NCI-H82 (cell line): Measurements from ENCODE around the gene PTGDR2.
"Not testable (repeated sequence)": the region's sequence is repeated elsewhere in the genome, so short reads cannot be mapped to it uniquely, and the experiment has no call there.

ENCODE experiments used
- DNase-seq: peaks from one replicate; lab custom pipeline; 2025; lab: John Stamatoyannopoulos, UW

The PTGDR2 gene

DNA sequence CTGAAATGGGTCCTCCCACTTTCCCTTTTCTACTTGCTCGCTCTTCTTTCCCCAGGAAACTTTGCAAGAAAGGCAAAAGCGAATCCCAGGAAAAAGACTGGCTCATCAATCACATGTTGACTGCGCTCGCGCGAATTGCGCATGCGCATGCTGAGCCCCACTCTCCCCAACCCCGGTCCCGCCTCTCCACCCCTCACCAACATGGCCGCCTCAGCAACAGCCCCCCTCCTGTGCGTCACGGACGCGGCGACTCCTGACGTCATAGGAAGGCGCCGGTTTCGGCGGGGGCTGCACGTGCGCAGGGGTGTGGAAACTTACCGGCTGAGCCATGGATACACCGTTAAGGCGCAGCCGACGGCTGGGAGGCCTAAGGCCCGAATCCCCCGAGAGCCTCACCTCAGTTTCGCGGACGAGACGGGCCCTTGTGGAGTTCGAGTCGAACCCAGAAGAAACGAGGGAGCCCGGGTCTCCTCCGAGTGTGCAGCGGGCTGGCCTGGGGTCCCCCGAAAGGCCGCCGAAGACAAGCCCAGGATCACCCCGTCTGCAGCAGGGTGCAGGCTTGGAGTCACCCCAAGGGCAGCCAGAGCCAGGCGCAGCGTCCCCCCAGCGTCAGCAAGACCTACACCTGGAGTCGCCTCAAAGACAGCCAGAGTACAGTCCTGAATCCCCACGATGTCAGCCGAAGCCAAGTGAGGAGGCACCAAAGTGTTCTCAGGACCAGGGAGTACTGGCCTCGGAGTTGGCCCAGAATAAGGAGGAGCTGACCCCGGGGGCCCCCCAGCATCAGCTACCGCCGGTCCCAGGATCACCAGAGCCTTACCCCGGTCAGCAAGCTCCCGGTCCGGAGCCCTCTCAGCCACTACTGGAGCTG lies 13.7 kb downstream of the PTGDR2 start, which contains the start of gene CCDC86:
TSS of gene CCDC86 (plus strand) at position 317 of the 871 bp plus-strand sequence. CDS start at position 329, 12 bp downstream.
- peak; percentile 94 for DNase-seq

- no peak for DNase-seq
Observed at GRCh38 chr11:60840470-60841430, 15.0 kb downstream of the PTGDR2 start.

- no peak for DNase-seq
Observed at GRCh38 chr11:60838132-60838531, 17.6 kb downstream of the PTGDR2 start.

DNA sequence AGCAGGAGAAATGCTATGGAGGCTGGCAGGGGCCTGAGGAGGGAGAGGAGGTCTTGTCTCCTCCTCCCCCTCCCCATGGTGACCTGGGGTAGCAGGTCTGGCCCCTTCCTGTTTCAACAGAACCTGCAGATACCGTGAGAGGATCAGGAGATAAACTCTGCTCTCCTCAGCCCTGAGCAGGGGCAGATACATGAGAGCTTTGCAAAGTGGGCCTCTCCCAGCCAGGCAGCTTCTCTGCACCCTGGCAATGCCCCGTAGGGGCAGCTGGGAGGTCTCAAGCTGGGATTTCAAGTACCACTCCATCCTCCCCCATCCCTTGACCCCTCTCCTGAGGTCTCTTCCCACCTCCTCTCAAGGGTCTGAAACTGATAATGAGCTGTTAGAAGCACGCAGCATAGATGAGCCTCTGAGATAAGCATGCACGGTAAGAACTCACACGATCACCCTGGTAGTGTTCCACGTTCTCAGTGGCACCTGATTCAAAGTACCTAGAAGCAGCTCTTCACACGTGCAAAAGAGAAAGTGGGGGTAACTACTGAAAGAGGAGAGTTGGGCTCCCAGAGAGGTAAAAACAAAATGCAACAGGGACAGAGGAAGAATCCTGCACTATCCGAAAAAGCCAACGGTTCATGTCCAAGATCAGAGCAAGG lies 18.8 kb downstream of the PTGDR2 start:
- no peak for DNase-seq

DNA sequence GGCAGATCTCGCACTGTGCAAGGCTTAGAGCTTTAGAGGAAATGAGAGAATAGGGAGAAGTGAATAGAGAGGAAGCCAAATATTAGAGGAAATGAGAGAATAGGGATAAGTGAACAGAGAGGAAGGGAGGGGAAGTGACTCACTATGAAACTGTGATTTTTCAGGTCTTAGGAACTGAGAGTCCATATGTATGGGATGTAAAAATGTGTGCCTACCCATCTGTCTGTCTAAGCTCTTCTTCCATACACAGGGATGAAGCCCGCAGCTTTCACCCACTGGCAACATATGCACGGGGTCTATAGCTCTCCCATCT lies 20.3 kb downstream of the PTGDR2 start:
- DNase-seq = no peak

DNA sequence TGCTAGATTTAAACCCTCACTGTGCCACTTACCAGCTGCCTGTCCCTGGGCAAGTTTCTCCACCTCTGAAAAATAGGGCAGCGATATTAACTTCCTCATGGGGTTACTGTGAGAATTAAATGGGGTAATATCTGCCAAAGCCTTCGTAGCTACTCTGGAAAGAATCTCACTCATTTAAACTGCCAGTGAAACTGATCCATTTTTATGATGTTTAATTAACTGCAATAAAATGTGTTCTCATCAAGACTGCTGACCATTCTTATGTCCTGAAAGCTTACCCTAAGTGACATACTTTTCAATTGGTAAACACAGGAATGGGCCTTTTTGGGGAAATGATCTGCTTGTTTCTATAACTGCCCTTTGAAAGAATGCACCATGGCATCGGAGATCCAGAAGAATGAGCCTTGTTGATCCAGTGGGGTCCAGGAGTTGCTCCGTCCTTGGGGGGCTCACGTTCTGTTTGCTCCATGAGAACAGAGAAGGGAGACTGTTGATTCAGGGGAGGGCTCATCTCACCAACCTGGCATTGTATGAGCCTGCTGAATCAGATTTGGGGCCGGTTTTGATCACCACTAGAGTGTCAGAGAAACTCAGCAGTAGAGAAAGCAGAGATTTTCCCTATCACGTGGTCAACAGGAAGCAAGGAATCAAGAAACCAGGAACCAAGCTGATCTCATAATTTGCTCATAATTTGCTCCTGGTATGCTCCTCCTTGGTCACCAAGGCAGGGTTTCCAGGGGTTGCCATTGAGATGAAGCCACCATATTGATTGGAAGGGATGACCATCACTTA lies 20.8 kb downstream of the PTGDR2 start:
- DNase-seq = no peak

DNA sequence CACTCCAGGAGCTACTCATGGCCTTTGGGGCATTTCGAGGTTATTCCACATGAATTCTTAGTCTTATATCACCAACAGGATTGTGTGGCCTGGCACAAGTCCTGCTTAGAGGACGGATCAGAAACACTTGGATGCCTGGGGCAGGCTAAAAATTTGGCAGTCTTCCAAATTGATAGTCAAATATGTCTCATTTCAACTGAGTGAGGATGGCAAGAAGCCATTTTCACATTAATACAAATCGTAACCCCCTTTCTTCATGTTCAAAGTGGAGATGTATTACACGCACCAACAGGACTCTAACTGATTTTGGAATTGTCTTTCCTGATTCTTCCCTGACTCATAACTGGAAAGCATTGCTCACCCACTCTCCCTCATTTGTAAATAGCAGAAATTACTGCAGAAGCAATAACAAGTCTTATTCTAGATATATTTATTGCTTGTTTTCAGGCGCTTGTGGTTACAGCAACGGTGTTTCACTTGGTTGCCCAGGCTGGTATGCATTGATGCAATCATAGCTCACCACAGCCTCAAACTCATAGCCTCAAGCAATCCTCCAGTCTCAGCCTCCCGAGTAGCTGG lies 24.2 kb downstream of the PTGDR2 start:
- no peak for DNase-seq

DNA sequence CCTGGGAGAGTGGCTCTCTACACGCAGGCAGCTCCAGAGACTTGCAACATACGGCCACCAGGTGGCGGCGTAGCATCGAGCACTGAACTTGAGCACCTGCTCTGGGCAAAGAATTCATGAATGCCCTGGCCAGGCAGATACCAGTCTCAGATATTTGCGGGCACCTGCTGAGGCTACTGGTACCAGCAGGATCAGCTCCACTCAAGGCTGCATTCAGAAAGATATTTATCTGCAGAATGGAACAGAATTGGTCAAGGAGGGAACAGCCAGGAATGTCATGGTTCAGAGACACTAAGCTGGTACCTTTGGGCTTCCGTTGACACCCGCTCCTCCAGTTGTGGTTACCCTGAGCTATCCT lies 24.6 kb downstream of the PTGDR2 start:
- DNase-seq = peak; percentile 78

- no peak for DNase-seq
Observed at GRCh38 chr11:60830478-60831142, 25.1 kb downstream of the PTGDR2 start.

GRCh38 chr11:60825790-60826189 lies 30.0 kb downstream of the PTGDR2 start:
- no peak for DNase-seq

- no peak for DNase-seq
Observed at GRCh38 chr11:60825118-60825517, 30.6 kb downstream of the PTGDR2 start.

GRCh38 chr11:60823745-60824306 lies 31.9 kb downstream of the PTGDR2 start:
- DNase-seq = not testable (repeated sequence)

DNA sequence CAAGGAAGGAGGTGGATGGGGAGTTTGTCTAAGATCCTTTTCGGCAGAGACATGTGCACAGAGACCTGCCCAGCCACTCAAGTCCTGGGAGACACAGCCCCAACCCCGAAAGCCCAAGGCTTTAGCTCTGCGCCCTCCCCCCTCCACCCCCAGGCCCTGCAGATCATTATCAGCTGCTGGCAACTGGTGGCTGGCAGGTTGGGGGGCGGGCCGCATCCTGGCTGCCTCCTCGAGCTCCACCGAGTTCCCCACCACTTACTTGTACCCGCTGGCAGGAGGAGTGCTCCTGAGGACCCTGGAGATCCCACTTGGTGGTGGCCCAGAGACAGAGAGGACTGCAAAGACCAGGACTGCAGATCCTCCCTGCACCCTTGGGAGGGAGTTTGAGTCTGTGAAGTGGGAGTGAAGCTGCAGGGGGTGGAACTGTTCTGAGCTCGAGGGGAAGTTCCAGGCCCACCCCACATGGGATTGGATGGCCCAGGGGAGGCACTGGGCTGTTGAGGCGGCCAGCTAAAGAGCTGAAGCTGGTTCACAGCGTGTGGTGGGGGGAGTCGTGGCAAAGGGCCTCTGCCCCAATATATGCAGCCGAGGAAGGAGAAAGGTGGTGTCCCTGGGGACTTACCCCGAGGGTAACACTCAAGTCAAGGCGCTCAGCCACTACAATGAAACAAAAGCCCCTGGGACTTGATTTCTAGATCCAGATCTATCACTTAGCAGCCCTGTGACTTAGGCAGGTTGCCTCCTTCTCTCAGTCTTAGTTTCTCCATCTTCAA lies 33.7 kb downstream of the PTGDR2 start:
- no peak for DNase-seq

DNA sequence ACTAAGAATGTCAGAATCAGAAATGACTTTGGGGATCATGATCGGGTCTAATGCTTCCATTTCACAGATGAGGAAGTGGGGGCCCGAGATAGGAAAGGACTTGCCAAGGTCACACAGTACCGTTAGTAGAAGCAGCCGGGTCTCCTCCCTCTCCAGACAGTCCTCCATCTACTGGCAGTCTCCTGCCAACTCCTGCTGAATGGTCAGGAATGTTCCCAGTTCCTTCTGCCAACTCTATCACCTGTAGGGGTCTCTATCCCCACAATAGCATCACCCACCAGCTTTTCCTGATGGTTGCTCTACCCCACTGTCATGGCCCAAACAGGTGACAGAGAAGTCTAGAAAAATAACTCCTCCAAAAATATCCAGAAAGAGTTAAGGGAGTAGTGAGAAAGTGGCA lies 37.7 kb downstream of the PTGDR2 start:
- no peak for DNase-seq

- DNase-seq = no peak
Observed at GRCh38 chr11:60816590-60817157, 39.1 kb downstream of the PTGDR2 start.

DNA sequence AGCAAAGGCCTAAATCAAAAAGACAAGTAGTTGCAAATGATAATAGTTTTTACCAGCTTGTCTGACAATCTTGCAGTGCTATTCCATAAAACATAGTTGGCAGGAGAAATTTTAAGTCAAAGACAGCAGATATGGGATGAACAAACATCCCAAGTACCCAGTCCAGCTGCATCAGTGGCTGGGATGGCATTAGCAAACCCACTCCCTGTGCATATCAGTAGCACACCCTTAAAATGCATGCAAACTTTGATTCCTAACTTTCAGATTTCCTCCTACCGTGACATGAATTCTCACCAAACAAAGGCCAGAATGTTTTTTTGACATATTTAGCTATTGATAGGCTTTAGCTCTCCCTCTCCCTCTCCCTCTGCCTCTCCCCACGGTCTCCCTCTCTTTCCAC lies 41.6 kb downstream of the PTGDR2 start:
- DNase-seq = no peak

GRCh38 chr11:60813324-60813723 lies 42.4 kb downstream of the PTGDR2 start:
- no peak for DNase-seq

GRCh38 chr11:60810569-60810968 lies 45.2 kb downstream of the PTGDR2 start:
- DNase-seq = no peak

- DNase-seq = no peak
Observed at GRCh38 chr11:60810151-60810550, 45.6 kb downstream of the PTGDR2 start.
